H1 (cell line): ENCODE measurements around the gene TMBIM4. TPM values are rescaled to one million over a fixed set of nuclear protein-coding genes. Genes with fewer than 3 reads are reported as not detected.

Experiments
- EGR1 ChIP-seq: IDR thresholded peaks from 2 replicates; pipeline ENCODE4 v1.6.1; 2011; ENCODE audit warnings: low read depth, low read length, borderline replicate concordance
- HDAC6 ChIP-seq: IDR thresholded peaks from one replicate; pipeline ENCODE4 v1.7.1; 2012; ENCODE audit warnings: low read depth, mild to moderate bottlenecking, inconsistent platforms, low read length, moderate library complexity
- JUND ChIP-seq: IDR thresholded peaks from 2 replicates; pipeline ENCODE4 v1.6.1; 2011; ENCODE audit warnings: mild to moderate bottlenecking, improper control_type of control experiment, low read length
- KDM4A ChIP-seq: IDR thresholded peaks from one replicate; pipeline ENCODE4 v1.7.1; 2012; ENCODE audit warnings: low read depth, mild to moderate bottlenecking, moderate library complexity, low read length, inconsistent platforms; ENCODE audit not compliant: severe bottlenecking
- NRF1 ChIP-seq: IDR thresholded peaks from 2 replicates; pipeline ENCODE4 v1.6.1; 2011; ENCODE audit warnings: mild to moderate bottlenecking, low read depth, low read length, improper control_type of control experiment
- RBBP5 ChIP-seq: IDR thresholded peaks from 2 replicates; pipeline ENCODE4 v1.7.1; 2012; ENCODE audit warnings: low read depth, mild to moderate bottlenecking, inconsistent platforms, low read length, moderate library complexity, borderline replicate concordance
- SIX5 ChIP-seq: IDR thresholded peaks from 2 replicates; pipeline ENCODE4 v1.6.1; 2011; ENCODE audit warnings: mild to moderate bottlenecking, low read depth, low read length
- SP4 ChIP-seq: IDR thresholded peaks from 2 replicates; pipeline ENCODE4 v1.6.1; 2012; ENCODE audit warnings: low read length, inconsistent platforms
- polyA plus RNA-seq, 7 experiments: library from polyadenylated mRNA; depleted of rRNA in 3 of 7; stranded (reverse) in 5 of 7; unstranded in 2 of 7; fragments of >200 nt in 5 of 7; fragments of 200-250 nt in 2 of 7; gene quantifications; 1 replicate in 5 of 7; 2 replicates in 1 of 7; 4 replicates in 1 of 7; pipeline versions ENCODE4 v1.2.1 to v1.2.3, GENCODE V29; 2011 to 2013; ENCODE audit warnings: missing spikeins in 2 of 7, mixed read lengths in 2 of 7
- total RNA-seq: library from RNA; stranded (reverse); fragmentation: NEBNext Ultra II Directional; extraction: Animal tissue kit (Norgen Biotek cat#: 25700); gene quantifications from 2 replicates; pipeline ENCODE4 v1.2.1, GENCODE V29; 2021
- TF ChIP-seq, protein P1 (sequence below): fragments of 300-600 bp; sonication (generic); IDR thresholded peaks from 2 replicates; pipeline ENCODE4 v1.7.1; 2012; ENCODE audit warnings: low read length, moderate library complexity, mild to moderate bottlenecking, inconsistent platforms; ENCODE audit not compliant: insufficient replicate concordance
- TF ChIP-seq, protein P2 (sequence below): IDR thresholded peaks from 2 replicates; pipeline ENCODE4 v1.6.1; 2012; ENCODE audit warnings: low read length, inconsistent platforms

Gene TMBIM4
- total and polyA plus RNA-seq, 2 of the 8 experiments (the other 6 are each of a cell fraction or from before 2014, with no cell fraction given), result 12.8 to 46.6 TPM

DNA sequence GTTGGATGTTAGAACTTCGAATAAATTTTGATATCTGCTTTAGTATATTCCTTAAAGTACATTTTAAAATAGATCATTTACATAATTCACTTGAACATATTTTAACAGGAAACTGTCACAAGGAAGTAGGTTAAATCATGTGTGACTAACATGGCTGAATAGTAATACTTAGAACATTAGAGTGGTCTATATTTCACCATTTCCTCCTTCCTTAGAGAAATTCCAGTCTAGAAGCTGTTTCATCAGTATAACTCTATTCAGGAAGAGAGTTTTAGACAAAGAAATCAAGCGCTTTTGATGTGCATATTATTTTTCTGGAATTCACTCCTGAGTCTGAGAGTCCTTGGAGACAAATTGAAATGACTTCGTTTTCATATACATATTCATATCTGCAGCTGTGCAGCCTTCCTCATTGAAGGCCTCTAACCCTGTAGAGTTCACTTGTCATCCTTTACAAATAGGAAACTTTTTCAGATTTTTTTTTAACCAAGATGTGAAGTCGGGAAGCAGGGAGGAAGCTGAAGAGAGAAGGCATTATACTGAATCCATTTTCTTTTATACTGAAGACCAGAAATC lies 47.6 kb upstream of the TMBIM4 start (continued):
- TF ChIP-seq, protein P1, sequence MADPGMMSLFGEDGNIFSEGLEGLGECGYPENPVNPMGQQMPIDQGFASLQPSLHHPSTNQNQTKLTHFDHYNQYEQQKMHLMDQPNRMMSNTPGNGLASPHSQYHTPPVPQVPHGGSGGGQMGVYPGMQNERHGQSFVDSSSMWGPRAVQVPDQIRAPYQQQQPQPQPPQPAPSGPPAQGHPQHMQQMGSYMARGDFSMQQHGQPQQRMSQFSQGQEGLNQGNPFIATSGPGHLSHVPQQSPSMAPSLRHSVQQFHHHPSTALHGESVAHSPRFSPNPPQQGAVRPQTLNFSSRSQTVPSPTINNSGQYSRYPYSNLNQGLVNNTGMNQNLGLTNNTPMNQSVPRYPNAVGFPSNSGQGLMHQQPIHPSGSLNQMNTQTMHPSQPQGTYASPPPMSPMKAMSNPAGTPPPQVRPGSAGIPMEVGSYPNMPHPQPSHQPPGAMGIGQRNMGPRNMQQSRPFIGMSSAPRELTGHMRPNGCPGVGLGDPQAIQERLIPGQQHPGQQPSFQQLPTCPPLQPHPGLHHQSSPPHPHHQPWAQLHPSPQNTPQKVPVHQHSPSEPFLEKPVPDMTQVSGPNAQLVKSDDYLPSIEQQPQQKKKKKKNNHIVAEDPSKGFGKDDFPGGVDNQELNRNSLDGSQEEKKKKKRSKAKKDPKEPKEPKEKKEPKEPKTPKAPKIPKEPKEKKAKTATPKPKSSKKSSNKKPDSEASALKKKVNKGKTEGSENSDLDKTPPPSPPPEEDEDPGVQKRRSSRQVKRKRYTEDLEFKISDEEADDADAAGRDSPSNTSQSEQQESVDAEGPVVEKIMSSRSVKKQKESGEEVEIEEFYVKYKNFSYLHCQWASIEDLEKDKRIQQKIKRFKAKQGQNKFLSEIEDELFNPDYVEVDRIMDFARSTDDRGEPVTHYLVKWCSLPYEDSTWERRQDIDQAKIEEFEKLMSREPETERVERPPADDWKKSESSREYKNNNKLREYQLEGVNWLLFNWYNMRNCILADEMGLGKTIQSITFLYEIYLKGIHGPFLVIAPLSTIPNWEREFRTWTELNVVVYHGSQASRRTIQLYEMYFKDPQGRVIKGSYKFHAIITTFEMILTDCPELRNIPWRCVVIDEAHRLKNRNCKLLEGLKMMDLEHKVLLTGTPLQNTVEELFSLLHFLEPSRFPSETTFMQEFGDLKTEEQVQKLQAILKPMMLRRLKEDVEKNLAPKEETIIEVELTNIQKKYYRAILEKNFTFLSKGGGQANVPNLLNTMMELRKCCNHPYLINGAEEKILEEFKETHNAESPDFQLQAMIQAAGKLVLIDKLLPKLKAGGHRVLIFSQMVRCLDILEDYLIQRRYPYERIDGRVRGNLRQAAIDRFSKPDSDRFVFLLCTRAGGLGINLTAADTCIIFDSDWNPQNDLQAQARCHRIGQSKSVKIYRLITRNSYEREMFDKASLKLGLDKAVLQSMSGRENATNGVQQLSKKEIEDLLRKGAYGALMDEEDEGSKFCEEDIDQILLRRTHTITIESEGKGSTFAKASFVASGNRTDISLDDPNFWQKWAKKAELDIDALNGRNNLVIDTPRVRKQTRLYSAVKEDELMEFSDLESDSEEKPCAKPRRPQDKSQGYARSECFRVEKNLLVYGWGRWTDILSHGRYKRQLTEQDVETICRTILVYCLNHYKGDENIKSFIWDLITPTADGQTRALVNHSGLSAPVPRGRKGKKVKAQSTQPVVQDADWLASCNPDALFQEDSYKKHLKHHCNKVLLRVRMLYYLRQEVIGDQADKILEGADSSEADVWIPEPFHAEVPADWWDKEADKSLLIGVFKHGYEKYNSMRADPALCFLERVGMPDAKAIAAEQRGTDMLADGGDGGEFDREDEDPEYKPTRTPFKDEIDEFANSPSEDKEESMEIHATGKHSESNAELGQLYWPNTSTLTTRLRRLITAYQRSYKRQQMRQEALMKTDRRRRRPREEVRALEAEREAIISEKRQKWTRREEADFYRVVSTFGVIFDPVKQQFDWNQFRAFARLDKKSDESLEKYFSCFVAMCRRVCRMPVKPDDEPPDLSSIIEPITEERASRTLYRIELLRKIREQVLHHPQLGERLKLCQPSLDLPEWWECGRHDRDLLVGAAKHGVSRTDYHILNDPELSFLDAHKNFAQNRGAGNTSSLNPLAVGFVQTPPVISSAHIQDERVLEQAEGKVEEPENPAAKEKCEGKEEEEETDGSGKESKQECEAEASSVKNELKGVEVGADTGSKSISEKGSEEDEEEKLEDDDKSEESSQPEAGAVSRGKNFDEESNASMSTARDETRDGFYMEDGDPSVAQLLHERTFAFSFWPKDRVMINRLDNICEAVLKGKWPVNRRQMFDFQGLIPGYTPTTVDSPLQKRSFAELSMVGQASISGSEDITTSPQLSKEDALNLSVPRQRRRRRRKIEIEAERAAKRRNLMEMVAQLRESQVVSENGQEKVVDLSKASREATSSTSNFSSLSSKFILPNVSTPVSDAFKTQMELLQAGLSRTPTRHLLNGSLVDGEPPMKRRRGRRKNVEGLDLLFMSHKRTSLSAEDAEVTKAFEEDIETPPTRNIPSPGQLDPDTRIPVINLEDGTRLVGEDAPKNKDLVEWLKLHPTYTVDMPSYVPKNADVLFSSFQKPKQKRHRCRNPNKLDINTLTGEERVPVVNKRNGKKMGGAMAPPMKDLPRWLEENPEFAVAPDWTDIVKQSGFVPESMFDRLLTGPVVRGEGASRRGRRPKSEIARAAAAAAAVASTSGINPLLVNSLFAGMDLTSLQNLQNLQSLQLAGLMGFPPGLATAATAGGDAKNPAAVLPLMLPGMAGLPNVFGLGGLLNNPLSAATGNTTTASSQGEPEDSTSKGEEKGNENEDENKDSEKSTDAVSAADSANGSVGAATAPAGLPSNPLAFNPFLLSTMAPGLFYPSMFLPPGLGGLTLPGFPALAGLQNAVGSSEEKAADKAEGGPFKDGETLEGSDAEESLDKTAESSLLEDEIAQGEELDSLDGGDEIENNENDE, result no peak
- TF ChIP-seq NRF1 (no peak), EGR1 (no peak), JUND (no peak), KDM4A (no peak), HDAC6 (no peak), SIX5 (no peak), RBBP5 (no peak), SP4 (no peak)
- TF ChIP-seq, protein P2, sequence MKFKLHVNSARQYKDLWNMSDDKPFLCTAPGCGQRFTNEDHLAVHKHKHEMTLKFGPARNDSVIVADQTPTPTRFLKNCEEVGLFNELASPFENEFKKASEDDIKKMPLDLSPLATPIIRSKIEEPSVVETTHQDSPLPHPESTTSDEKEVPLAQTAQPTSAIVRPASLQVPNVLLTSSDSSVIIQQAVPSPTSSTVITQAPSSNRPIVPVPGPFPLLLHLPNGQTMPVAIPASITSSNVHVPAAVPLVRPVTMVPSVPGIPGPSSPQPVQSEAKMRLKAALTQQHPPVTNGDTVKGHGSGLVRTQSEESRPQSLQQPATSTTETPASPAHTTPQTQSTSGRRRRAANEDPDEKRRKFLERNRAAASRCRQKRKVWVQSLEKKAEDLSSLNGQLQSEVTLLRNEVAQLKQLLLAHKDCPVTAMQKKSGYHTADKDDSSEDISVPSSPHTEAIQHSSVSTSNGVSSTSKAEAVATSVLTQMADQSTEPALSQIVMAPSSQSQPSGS, result no peak
